Fibroblast of the aortic adventitia (primary cell): ENCODE results near the gene NAGLU. TPM values are rescaled to one million over a fixed set of nuclear protein-coding genes. Genes with fewer than 3 reads are reported as not detected.

Experiments
- DNase-seq: peaks from one replicate; pipeline ENCODE4 v3.0.0-alpha.2; 2010; ENCODE audit warnings: low read depth
- H3K4me3 ChIP-seq: 2 replicates; pipeline ENCODE4 v1.5.1; 2011; ENCODE audit warnings: low read depth, mild to moderate bottlenecking, control low read depth, low read length, moderate library complexity
- CTCF ChIP-seq: IDR thresholded peaks from 2 replicates; pipeline ENCODE4 v1.5.1; 2011; ENCODE audit warnings: mild to moderate bottlenecking, low read length, control low read depth, inconsistent platforms; ENCODE audit not compliant: insufficient read depth
- total RNA-seq: library from RNA; depleted of rRNA; stranded (reverse); fragments of >200 nt; gene quantifications from 2 replicates; pipeline ENCODE4 v1.2.3, GENCODE V29; 2012; ENCODE audit warnings: low replicate concordance

The NAGLU gene
- total RNA-seq, result 28.9 and 41.8 TPM in 2 replicates

GRCh38 chr17:42536048-42536371, at the start of gene NAGLU:
Gene NAGLU (plus strand): TSS chr17:42536241. CDS start chr17:42536273, 32 bp downstream.
- TF ChIP-seq CTCF, result no peak
- DNase-seq, result peak; percentile 87
- peak within 1 kb of the TSS; percentile 83 for H3K4me3 ChIP-seq

- no peak for TF ChIP-seq CTCF
- no peak for DNase-seq
- H3K4me3 ChIP-seq, result no peak overlapping the region
Measured at GRCh38 chr17:42488032-42488431, 48.0 kb upstream of the NAGLU start.

- TF ChIP-seq CTCF, result no peak
- no peak for DNase-seq
- H3K4me3 ChIP-seq, result no peak overlapping the region
Measured at GRCh38 chr17:42493319-42493718, 42.7 kb upstream of the NAGLU start.

- H3K4me3 ChIP-seq, result no peak overlapping the region
- no peak for TF ChIP-seq CTCF
- DNase-seq, result no peak
Measured at GRCh38 chr17:42494673-42495072, 41.4 kb upstream of the NAGLU start.

GRCh38 chr17:42498828-42499227, 37.2 kb upstream of the NAGLU start:
- DNase-seq, result no peak
- no peak for TF ChIP-seq CTCF
- no peak overlapping the region for H3K4me3 ChIP-seq

- TF ChIP-seq CTCF, result no peak
- H3K4me3 ChIP-seq, result no peak overlapping the region
- DNase-seq, result no peak
Measured at GRCh38 chr17:42502091-42502490, 34.0 kb upstream of the NAGLU start.

- no peak for TF ChIP-seq CTCF
- H3K4me3 ChIP-seq, result no peak overlapping the region
- DNase-seq, result no peak
Measured at GRCh38 chr17:42502926-42503325, 33.1 kb upstream of the NAGLU start.
